OCI-LY7 (cell line): Measurements from ENCODE around the gene MKS1. TPM values are rescaled to one million over a fixed set of nuclear protein-coding genes. Genes with fewer than 3 reads are reported as not detected.

Experiments
- BruUV-seq: library from RNA; stranded (reverse); fragments of 400-500 nt; replicated peaks from 2 replicates; lab custom pipeline; 2021; lab: Mats Ljungman, UMichigan
- CTCF ChIA-PET: fragments of 300-600 bp; sonication (Branson Sonifier 250); formaldehyde crosslinking; loops from one replicate; lab custom pipeline; 2022; ENCODE audit warnings: antibody characterized with exemption; ENCODE audit not compliant: unreplicated experiment; lab: Charles Lee
- POLR2A ChIA-PET: fragments of 300-600 bp; sonication (Branson Sonifier 250); formaldehyde crosslinking; loops from one replicate; lab custom pipeline; 2022; ENCODE audit warnings: antibody characterized with exemption; lab: Charles Lee
- DNase-seq: peaks from one replicate; pipeline ENCODE4 v3.0.0-alpha.2; 2015; ENCODE audit warnings: low spot score
- H2AFZ ChIP-seq: fragments of 200-600 bp; sonication (generic), shearing (Covaris generic); 2 replicates; pipeline ENCODE4 v1.6.1; 2014; ENCODE audit warnings: mild to moderate bottlenecking, antibody characterized with exemption, low read length, moderate library complexity
- H3K27ac ChIP-seq: fragments of 200-600 bp; sonication (generic); 2 replicates; pipeline ENCODE4 v1.5.1; 2014; ENCODE audit warnings: mixed run types, low read depth, mild to moderate bottlenecking, moderate library complexity, low read length, inconsistent platforms; ENCODE audit not compliant: poor library complexity, severe bottlenecking
- H3K36me3 ChIP-seq: fragments of 200-600 bp; sonication (generic); 2 replicates; pipeline ENCODE4 v1.6.1; 2014; ENCODE audit warnings: mild to moderate bottlenecking, antibody characterized with exemption, low read length, moderate library complexity, mixed read lengths; ENCODE audit not compliant: insufficient read depth
- H3K4me1 ChIP-seq: fragments of 200-600 bp; sonication (generic); 2 replicates; pipeline ENCODE4 v1.5.1; 2014; ENCODE audit warnings: mild to moderate bottlenecking, low read length; ENCODE audit not compliant: insufficient read depth, poor library complexity, severe bottlenecking
- H3K4me2 ChIP-seq: fragments of 200-600 bp; sonication (generic); 2 replicates; pipeline ENCODE4 v1.6.1; 2014; ENCODE audit warnings: mild to moderate bottlenecking, low read length
- H3K4me3 ChIP-seq: fragments of 200-600 bp; sonication (generic); 2 replicates; pipeline ENCODE4 v1.5.1; 2014; ENCODE audit warnings: mild to moderate bottlenecking, low read depth, low read length; ENCODE audit not compliant: poor library complexity, severe bottlenecking
- H3K79me2 ChIP-seq: fragments of 200-600 bp; sonication (generic); 2 replicates; pipeline ENCODE4 v1.6.1; 2016; ENCODE audit warnings: low read depth, mild to moderate bottlenecking, low read length, moderate library complexity, mixed read lengths; ENCODE audit not compliant: insufficient read depth
- H3K9me2 ChIP-seq: fragments of 200-600 bp; sonication (generic); 2 replicates; pipeline ENCODE4 v1.6.1; 2016; ENCODE audit warnings: mild to moderate bottlenecking, low read length, mixed read lengths; ENCODE audit not compliant: insufficient read depth
- H3K9me3 ChIP-seq: fragments of 200-600 bp; sonication (generic); 2 replicates; pipeline ENCODE4 v1.6.1; 2014; ENCODE audit warnings: mild to moderate bottlenecking, mixed run types, low read length, mixed read lengths
- H4K20me1 ChIP-seq: fragments of 200-600 bp; sonication (generic); 2 replicates; pipeline ENCODE4 v1.6.1; 2014; ENCODE audit warnings: mild to moderate bottlenecking, antibody characterized with exemption, low read length, moderate library complexity, mixed read lengths; ENCODE audit not compliant: insufficient read depth
- EZH2phosphoT487 ChIP-seq: fragments of 200-600 bp; sonication (generic); IDR thresholded peaks from 2 replicates; pipeline ENCODE4 v1.6.1; 2018; ENCODE audit warnings: low read depth, borderline replicate concordance, mild to moderate bottlenecking, mixed run types, antibody characterized with exemption, low read length, moderate library complexity, mixed read lengths
- intact Hi-C: fragments of 100-400 bp; cut with micrococcal nuclease; formaldehyde crosslinking; loops from one replicate; pipeline ENCODE4 v1.10.0; 2022; ENCODE audit not compliant: unreplicated experiment
- total RNA-seq, 2 experiments: library from RNA; depleted of rRNA in 1 of 2; stranded (reverse); fragments of >200 nt in 1 of 2; shearing (Covaris generic) in 1 of 2; gene quantifications; 2 replicates each; pipeline ENCODE4 v1.2.3, GENCODE V29; 2014 to 2022
- TF ChIP-seq, protein P1 (sequence below): fragments of 200-600 bp; sonication (generic); conservative IDR thresholded peaks from 2 replicates; pipeline ENCODE4 v1.5.1; 2014; ENCODE audit warnings: mild to moderate bottlenecking, antibody characterized with exemption, low read length, moderate library complexity, mixed read lengths

MKS1 gene
- total RNA-seq, 2 experiments from 2014 or later: 0.69 to 26.9 TPM

DNA sequence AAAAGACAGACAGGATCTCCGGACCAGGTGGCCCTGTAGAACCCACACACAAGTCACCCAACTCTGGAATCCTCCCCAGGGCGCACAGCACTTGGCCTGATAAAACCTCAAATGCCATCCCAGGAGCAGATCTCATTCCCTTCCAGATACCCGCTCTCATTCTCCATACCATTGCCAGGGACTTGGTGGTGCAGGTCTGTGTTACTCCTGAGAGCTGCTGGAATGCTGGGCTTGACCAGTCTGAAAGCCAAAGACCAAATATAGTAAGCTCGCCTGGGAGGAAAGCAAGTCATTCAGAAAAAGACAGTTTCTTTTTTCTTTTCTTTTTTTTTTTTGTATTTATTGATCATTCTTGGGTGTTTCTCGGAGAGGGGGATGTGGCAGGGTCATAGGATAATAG lies 10.7 kb downstream of the MKS1 start:
- intact Hi-C loops: no loop called here
- BruUV-seq: no TSS peak
- Histone ChIP-seq H4K20me1 (no peaks in the 10 kb centered on the region), H2AFZ (no peak overlapping the region), H3K4me1 (no peaks in the 10 kb centered on the region), H3K36me3 (no peaks in the 10 kb centered on the region), H3K27ac (no peak overlapping the region), H3K4me2 (no peak overlapping the region), H3K4me3 (no peak overlapping the region), H3K9me3 (no peaks in the 10 kb centered on the region), H3K79me2 (no peaks in the 10 kb centered on the region), H3K9me2 (no peaks in the 10 kb centered on the region)
- ChIA-PET CTCF (no interaction called here), POLR2A (no interaction called here)
- no peak for DNase-seq
- TF ChIP-seq EZH2phosphoT487: no peak
- TF ChIP-seq, protein P1, sequence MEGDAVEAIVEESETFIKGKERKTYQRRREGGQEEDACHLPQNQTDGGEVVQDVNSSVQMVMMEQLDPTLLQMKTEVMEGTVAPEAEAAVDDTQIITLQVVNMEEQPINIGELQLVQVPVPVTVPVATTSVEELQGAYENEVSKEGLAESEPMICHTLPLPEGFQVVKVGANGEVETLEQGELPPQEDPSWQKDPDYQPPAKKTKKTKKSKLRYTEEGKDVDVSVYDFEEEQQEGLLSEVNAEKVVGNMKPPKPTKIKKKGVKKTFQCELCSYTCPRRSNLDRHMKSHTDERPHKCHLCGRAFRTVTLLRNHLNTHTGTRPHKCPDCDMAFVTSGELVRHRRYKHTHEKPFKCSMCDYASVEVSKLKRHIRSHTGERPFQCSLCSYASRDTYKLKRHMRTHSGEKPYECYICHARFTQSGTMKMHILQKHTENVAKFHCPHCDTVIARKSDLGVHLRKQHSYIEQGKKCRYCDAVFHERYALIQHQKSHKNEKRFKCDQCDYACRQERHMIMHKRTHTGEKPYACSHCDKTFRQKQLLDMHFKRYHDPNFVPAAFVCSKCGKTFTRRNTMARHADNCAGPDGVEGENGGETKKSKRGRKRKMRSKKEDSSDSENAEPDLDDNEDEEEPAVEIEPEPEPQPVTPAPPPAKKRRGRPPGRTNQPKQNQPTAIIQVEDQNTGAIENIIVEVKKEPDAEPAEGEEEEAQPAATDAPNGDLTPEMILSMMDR: no peak

- no TSS peak for BruUV-seq
- no peak overlapping the region for H3K4me2 ChIP-seq
- no peaks in the 10 kb centered on the region for H3K79me2 ChIP-seq
- H4K20me1 ChIP-seq: no peaks in the 10 kb centered on the region
- POLR2A ChIA-PET: no interaction called here
- H3K9me2 ChIP-seq: no peaks in the 10 kb centered on the region
- DNase-seq: no peak
- intact Hi-C loops: no loop called here
- H3K36me3 ChIP-seq: no peaks in the 10 kb centered on the region
- no peak overlapping the region for H3K27ac ChIP-seq
- no peak overlapping the region for H2AFZ ChIP-seq
- no peaks in the 10 kb centered on the region for H3K9me3 ChIP-seq
- TF ChIP-seq EZH2phosphoT487: no peak
- TF ChIP-seq, protein P1: no peak
- no peak overlapping the region for H3K4me3 ChIP-seq
- H3K4me1 ChIP-seq: no peaks in the 10 kb centered on the region
- CTCF ChIA-PET: no interaction called here
Measured at GRCh38 chr17:58207451-58207850, 11.6 kb downstream of the MKS1 start.

GRCh38 chr17:58205936-58206335 lies 13.1 kb downstream of the MKS1 start:
- H3K36me3 ChIP-seq: no peaks in the 10 kb centered on the region
- H3K79me2 ChIP-seq: no peaks in the 10 kb centered on the region
- intact Hi-C loops: no loop called here
- BruUV-seq: no TSS peak
- no peak for DNase-seq
- no peaks in the 10 kb centered on the region for H3K9me2 ChIP-seq
- H4K20me1 ChIP-seq: no peaks in the 10 kb centered on the region
- no peak overlapping the region for H3K27ac ChIP-seq
- H2AFZ ChIP-seq: no peak overlapping the region
- ChIA-PET CTCF (no interaction called here), POLR2A (no interaction called here)
- no peak overlapping the region for H3K4me2 ChIP-seq
- H3K4me3 ChIP-seq: no peak overlapping the region
- H3K9me3 ChIP-seq: no peaks in the 10 kb centered on the region
- no peaks in the 10 kb centered on the region for H3K4me1 ChIP-seq
- TF ChIP-seq, protein P1: no peak
- TF ChIP-seq EZH2phosphoT487: no peak
